BJ (cell line): Measurements from ENCODE around the gene FRMD5. TPM values are rescaled to one million over a fixed set of nuclear protein-coding genes. Genes with fewer than 3 reads are reported as not detected.
A peak's percentile ranks its signal among the peaks of the same experiment; 100 is the strongest.

Experiments used
- CTCF ChIA-PET: fragments of 350-600 bp; formaldehyde crosslinking; extraction: SDS; loops from one replicate; lab custom pipeline; 2021; ENCODE audit warnings: antibody characterized with exemption, inconsistent platforms; lab: Yijun Ruan, JAX
- POLR2A ChIA-PET: fragments of 300-600 bp; sonication (Branson Sonifier 250); formaldehyde crosslinking; extraction: SDS; loops from one replicate; lab custom pipeline; 2021; ENCODE audit warnings: antibody characterized with exemption; lab: Charles Lee
- DNase-seq: peaks from one replicate; pipeline ENCODE4 v3.0.0-alpha.2; 2011; ENCODE audit warnings: low read depth
- H3K27me3 ChIP-seq: 2 replicates; pipeline ENCODE4 v1.6.0; 2011; ENCODE audit warnings: low read length; ENCODE audit not compliant: control insufficient read depth, insufficient read depth
- H3K36me3 ChIP-seq: 2 replicates; pipeline ENCODE4 v1.5.1; 2011; ENCODE audit warnings: low read length; ENCODE audit not compliant: control insufficient read depth, insufficient read depth
- H3K4me3 ChIP-seq: 2 replicates; pipeline ENCODE4 v1.5.1; 2011; ENCODE audit warnings: low read depth, mild to moderate bottlenecking, control low read depth, low read length
- polyA plus RNA-seq: library from polyadenylated mRNA; depleted of rRNA; stranded (reverse); fragments of >200 nt; gene quantifications from 2 replicates; pipeline ENCODE4 v1.2.3, GENCODE V29; 2011
- TF ChIP-seq, protein P1 (sequence below): IDR thresholded peaks from 2 replicates; pipeline ENCODE4 v1.5.1; 2011; ENCODE audit warnings: low read depth, mild to moderate bottlenecking, control low read depth, inconsistent platforms, low read length, moderate library complexity; ENCODE audit not compliant: insufficient read depth

Gene FRMD5
- polyA plus RNA-seq, 1 experiment = 0.96 TPM

DNA sequence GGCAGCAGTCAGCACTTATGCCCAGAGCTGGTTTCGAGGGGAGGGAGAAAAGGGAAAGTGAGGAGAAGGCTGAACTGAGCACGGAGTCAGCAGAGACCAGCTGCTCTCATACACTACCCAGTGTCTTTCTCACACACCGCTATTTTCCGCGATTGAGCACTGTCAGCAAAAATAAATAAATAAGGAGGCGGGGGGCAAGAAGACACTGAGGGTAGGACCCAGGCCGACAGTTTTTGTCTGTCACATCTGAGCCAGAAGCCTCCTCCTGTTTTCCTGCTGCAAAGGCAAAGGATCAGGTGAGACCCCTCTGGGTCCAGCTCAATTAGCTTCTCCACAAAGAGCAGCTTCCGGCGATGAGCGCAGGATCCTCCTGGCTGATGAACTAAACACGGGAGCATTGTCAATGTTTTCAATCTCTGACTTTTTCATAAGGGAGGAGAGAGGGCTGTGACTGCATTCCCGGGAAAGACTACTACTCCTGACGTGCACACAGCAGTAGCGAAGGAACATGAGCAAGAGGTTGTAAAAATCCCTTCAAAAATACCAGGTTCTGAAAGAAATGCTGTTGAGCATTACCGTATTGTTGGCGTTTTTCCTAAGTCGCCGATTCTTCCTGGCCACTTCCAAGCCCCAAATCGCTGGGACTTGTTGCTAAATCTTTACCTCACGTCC lies 1.3 kb downstream of the FRMD5 start:
- ChIA-PET CTCF (interaction anchor here (0.6 to 0.7 kb wide), 2 partner anchors 349 to 1199 kb away, joined by 3 to 4 read pairs; no protein-coding TSS in a partner anchor), POLR2A (no interaction called here)
- H3K36me3 ChIP-seq = no peaks in the 10 kb centered on the region
- TF ChIP-seq, protein P1, sequence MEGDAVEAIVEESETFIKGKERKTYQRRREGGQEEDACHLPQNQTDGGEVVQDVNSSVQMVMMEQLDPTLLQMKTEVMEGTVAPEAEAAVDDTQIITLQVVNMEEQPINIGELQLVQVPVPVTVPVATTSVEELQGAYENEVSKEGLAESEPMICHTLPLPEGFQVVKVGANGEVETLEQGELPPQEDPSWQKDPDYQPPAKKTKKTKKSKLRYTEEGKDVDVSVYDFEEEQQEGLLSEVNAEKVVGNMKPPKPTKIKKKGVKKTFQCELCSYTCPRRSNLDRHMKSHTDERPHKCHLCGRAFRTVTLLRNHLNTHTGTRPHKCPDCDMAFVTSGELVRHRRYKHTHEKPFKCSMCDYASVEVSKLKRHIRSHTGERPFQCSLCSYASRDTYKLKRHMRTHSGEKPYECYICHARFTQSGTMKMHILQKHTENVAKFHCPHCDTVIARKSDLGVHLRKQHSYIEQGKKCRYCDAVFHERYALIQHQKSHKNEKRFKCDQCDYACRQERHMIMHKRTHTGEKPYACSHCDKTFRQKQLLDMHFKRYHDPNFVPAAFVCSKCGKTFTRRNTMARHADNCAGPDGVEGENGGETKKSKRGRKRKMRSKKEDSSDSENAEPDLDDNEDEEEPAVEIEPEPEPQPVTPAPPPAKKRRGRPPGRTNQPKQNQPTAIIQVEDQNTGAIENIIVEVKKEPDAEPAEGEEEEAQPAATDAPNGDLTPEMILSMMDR = no peak
- no peak for DNase-seq
- H3K27me3 ChIP-seq = 0 out of 2 replicates have a peak, but pooled peaks cover 2% of the 10 kb centered on the region
- peak overlapping the region; percentile 70 for H3K4me3 ChIP-seq

DNA sequence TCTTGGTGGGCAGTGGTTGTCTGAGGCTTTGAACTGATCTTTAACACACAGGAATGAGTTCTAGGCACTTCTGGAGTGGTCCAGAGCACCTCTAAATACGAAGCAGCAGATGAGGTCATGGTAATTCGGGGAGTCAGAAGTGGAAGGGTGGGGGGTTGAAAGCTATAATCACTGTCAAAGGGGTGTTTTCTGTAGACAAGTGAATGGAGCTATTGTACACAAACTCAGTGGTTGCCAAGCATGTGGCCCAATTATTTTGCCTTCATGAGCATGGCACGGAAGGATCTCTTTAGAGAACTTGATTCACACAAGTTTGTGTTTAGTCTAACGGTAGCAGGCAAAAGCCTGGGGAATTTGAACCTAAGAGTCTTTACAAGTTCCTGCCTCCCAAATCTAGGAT lies 6.3 kb downstream of the FRMD5 start:
- no peak for DNase-seq
- POLR2A ChIA-PET = no interaction called here
- H3K36me3 ChIP-seq = no peaks in the 10 kb centered on the region
- H3K27me3 ChIP-seq = no peaks in the 10 kb centered on the region
- TF ChIP-seq, protein P1 = no peak
- CTCF ChIA-PET = interaction anchor here (0.7 to 1.3 kb wide), 3 partner anchors 19 to 123 kb away, joined by 3 to 4 read pairs (median 3); no protein-coding TSS in a partner anchor
- no peak overlapping the region for H3K4me3 ChIP-seq

DNA sequence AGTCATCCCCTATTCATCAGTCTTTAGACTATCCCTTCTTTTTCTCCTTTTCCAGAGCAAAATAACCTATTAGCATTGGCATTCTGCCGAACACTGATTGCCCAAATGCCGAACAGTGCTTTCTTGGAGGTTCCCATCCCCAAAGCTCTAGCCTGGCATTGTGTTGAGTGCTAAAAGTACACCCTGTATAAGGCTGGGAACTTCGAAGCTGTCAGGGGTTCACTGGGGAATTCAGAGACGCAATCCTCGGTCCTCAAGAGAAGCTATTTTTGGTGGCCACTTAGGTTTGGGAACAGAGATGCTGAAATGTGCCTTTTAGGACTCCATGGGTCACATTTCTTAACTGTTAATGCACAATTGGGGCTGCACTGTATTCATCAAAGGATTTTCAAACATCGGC lies 8.4 kb downstream of the FRMD5 start:
- CTCF ChIA-PET = no interaction called here
- DNase-seq = no peak
- no peaks in the 10 kb centered on the region for H3K27me3 ChIP-seq
- POLR2A ChIA-PET = no interaction called here
- TF ChIP-seq, protein P1 = no peak
- H3K36me3 ChIP-seq = no peaks in the 10 kb centered on the region
- no peak overlapping the region for H3K4me3 ChIP-seq

DNA sequence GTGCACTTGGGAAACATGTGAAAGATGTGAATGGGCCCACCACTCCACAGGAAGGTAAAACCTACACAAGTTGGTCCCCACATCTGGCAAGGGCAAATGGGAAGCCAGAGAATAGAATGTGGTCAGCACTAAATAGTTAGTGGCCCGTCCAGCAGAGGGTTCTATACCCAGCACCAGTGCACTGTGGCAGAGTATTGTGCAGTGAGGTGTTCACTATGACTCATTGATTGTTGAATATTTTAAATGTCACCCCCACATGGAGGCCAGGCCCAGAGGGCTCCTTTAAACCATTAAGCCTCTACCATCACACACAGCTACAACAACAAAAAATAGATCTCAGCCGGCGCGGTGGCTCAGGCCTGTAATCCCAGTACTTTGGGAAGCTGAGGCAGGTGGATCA lies 11.7 kb downstream of the FRMD5 start:
- DNase-seq = no peak
- Histone ChIP-seq H3K4me3 (no peak overlapping the region), H3K36me3 (no peaks in the 10 kb centered on the region), H3K27me3 (no peaks in the 10 kb centered on the region)
- ChIA-PET CTCF (no interaction called here), POLR2A (no interaction called here)
- TF ChIP-seq, protein P1 = no peak

DNA sequence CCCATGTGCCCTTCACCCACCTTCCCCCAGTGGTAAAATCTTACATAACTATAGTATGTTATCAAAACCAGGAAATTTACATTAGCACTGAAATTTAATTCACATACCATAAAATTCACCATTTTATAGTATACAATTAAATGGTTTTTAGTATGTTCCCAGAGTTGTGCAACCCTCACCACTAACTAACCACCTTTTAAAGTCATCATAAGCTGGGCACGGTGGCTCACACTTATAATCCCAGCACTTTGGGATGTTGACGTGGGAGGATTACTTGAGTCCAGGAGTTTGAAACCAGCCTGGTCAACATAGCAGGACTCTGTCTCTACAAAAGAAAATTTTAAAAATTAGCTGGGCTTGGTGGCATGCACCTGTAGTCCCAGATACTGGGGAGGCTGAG lies 13.7 kb downstream of the FRMD5 start:
- TF ChIP-seq, protein P1 = no peak
- Histone ChIP-seq H3K4me3 (no peak overlapping the region), H3K27me3 (no peaks in the 10 kb centered on the region), H3K36me3 (no peaks in the 10 kb centered on the region)
- ChIA-PET CTCF (interaction anchor here (0.7 to 1.1 kb wide), 2 partner anchors 9 to 22 kb away, joined by 3 read pairs; no protein-coding TSS in a partner anchor), POLR2A (no interaction called here)
- DNase-seq = no peak
